Measurements from ENCODE around the gene PTPRF.

PTPRF gene

GRCh38 chr1:43605157-43605556 lies 74.5 kb downstream of the PTPRF start:
- Histone ChIP-seq H3K36me3 (ENCODE audit: low read depth) (peaks cover 100% of the 10 kb centered on the region), H3K27me3 (ENCODE audit: insufficient read depth, poor library complexity, severe bottlenecking) (no peaks in the 10 kb centered on the region), H3K9me3 (ENCODE audit: severe bottlenecking) (no peaks in the 10 kb centered on the region), H3K4me1 (ENCODE audit: insufficient read depth, poor library complexity, severe bottlenecking) (no peaks in the 10 kb centered on the region), H3K4me3 (ENCODE audit: severe bottlenecking) (no peak overlapping the region), H3K27ac (ENCODE audit: poor library complexity, severe bottlenecking) (no peak overlapping the region)
- no peak for ATAC-seq (ENCODE audit: low read depth)
- TF ChIP-seq, protein P1, sequence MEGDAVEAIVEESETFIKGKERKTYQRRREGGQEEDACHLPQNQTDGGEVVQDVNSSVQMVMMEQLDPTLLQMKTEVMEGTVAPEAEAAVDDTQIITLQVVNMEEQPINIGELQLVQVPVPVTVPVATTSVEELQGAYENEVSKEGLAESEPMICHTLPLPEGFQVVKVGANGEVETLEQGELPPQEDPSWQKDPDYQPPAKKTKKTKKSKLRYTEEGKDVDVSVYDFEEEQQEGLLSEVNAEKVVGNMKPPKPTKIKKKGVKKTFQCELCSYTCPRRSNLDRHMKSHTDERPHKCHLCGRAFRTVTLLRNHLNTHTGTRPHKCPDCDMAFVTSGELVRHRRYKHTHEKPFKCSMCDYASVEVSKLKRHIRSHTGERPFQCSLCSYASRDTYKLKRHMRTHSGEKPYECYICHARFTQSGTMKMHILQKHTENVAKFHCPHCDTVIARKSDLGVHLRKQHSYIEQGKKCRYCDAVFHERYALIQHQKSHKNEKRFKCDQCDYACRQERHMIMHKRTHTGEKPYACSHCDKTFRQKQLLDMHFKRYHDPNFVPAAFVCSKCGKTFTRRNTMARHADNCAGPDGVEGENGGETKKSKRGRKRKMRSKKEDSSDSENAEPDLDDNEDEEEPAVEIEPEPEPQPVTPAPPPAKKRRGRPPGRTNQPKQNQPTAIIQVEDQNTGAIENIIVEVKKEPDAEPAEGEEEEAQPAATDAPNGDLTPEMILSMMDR (IDR thresholded peaks at IDR 0.05; ENCODE audit: poor library complexity, severe bottlenecking): no peak
- DNase-seq (ENCODE audit: low spot score): no peak

- no peaks in the 10 kb centered on the region for H3K27me3 ChIP-seq (ENCODE audit: insufficient read depth, poor library complexity, severe bottlenecking)
- no peaks in the 10 kb centered on the region for H3K4me1 ChIP-seq (ENCODE audit: insufficient read depth, poor library complexity, severe bottlenecking)
- ATAC-seq (ENCODE audit: low read depth) (no peak), DNase-seq (ENCODE audit: low spot score) (no peak)
- TF ChIP-seq, protein P1 (IDR thresholded peaks at IDR 0.05; ENCODE audit: poor library complexity, severe bottlenecking): no peak
- no peaks in the 10 kb centered on the region for H3K9me3 ChIP-seq (ENCODE audit: severe bottlenecking)
- peaks cover 100% of the 10 kb centered on the region for H3K36me3 ChIP-seq (ENCODE audit: low read depth)
- no peak overlapping the region for H3K4me3 ChIP-seq (ENCODE audit: severe bottlenecking)
- H3K27ac ChIP-seq (ENCODE audit: poor library complexity, severe bottlenecking): no peak overlapping the region
Measured at GRCh38 chr1:43605766-43606165, 75.1 kb downstream of the PTPRF start.

DNA sequence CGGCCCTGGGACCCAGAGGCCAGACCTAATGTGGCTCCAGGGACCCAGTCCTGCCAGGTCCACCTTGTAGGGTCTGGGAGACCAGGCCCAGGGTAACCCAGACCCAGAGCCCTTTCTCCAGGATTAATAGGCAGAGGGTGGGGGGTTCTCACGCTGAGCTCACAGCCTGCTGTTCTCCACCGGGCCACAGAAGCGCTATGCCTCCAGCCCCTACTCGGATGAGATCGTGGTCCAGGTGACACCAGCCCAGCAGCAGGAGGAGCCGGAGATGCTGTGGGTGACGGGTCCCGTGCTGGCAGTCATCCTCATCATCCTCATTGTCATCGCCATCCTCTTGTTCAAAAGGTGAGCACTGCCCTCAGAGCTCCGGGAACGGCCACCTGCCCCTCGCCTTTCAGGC lies 75.9 kb downstream of the PTPRF start:
- DNase-seq (ENCODE audit: low spot score) (no peak), ATAC-seq (ENCODE audit: low read depth) (no peak)
- Histone ChIP-seq H3K4me1 (ENCODE audit: insufficient read depth, poor library complexity, severe bottlenecking) (no peaks in the 10 kb centered on the region), H3K27ac (ENCODE audit: poor library complexity, severe bottlenecking) (no peak overlapping the region), H3K9me3 (ENCODE audit: severe bottlenecking) (no peaks in the 10 kb centered on the region), H3K27me3 (ENCODE audit: insufficient read depth, poor library complexity, severe bottlenecking) (no peaks in the 10 kb centered on the region), H3K4me3 (ENCODE audit: severe bottlenecking) (no peak overlapping the region), H3K36me3 (ENCODE audit: low read depth) (peaks cover 100% of the 10 kb centered on the region)
- TF ChIP-seq, protein P1 (IDR thresholded peaks at IDR 0.05; ENCODE audit: poor library complexity, severe bottlenecking): no peak

DNA sequence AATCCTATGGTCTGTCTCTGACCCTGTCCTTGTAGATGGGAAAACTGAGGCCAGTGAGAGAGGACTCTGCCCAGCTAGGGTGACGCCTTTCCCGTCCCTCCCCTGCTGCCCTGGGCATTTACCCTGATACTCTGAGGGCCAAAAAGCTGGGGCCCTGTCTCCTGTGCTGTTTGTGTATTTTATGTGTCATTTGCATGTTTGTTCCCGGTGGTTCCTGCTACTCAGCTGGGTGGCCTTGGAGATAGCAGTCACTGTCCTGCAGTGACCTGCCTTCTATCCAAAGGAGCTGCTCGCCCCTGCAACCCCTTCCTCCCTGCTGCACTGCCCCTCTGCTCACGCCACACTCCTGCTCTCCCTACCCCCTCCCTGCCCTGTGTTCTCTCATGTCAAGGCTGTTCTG lies 78.1 kb downstream of the PTPRF start:
- Histone ChIP-seq H3K27ac (ENCODE audit: poor library complexity, severe bottlenecking) (no peak overlapping the region), H3K9me3 (ENCODE audit: severe bottlenecking) (no peaks in the 10 kb centered on the region), H3K36me3 (ENCODE audit: low read depth) (peaks cover 98% of the 10 kb centered on the region), H3K27me3 (ENCODE audit: insufficient read depth, poor library complexity, severe bottlenecking) (no peaks in the 10 kb centered on the region), H3K4me3 (ENCODE audit: severe bottlenecking) (no peak overlapping the region), H3K4me1 (ENCODE audit: insufficient read depth, poor library complexity, severe bottlenecking) (no peaks in the 10 kb centered on the region)
- TF ChIP-seq, protein P1 (IDR thresholded peaks at IDR 0.05; ENCODE audit: poor library complexity, severe bottlenecking): no peak
- ATAC-seq (ENCODE audit: low read depth) (no peak), DNase-seq (ENCODE audit: low spot score) (no peak)

DNA sequence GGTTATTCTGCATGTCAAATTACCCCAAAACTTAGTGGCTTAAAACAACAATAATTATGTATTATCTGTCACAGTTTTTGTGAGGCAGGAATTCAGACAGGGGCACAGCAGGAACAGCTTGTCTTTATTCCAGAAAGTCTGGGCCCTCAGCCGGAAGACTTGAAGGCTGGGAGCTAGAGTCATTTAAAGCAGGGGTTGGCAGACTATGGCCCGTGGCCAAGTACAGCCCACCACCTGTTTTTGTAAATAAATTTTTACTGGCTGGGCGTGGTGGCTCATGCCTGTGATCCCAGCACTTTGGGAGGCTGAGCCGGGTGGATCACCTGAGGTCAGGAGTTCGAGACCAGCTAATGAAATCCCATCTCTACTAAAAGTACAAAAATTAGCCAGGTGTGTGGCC lies 79.7 kb downstream of the PTPRF start:
- TF ChIP-seq, protein P1 (IDR thresholded peaks at IDR 0.05; ENCODE audit: poor library complexity, severe bottlenecking): no peak
- no peak for ATAC-seq (ENCODE audit: low read depth)
- H3K36me3 ChIP-seq (ENCODE audit: low read depth): peaks cover 98% of the 10 kb centered on the region

More for the DNA sequence above, 79.7 kb downstream of the PTPRF start:
- Histone ChIP-seq H3K27me3 (ENCODE audit: insufficient read depth, poor library complexity, severe bottlenecking) (no peaks in the 10 kb centered on the region), H3K4me1 (ENCODE audit: insufficient read depth, poor library complexity, severe bottlenecking) (no peaks in the 10 kb centered on the region), H3K9me3 (ENCODE audit: severe bottlenecking) (no peaks in the 10 kb centered on the region), H3K4me3 (ENCODE audit: severe bottlenecking) (no peak overlapping the region), H3K27ac (ENCODE audit: poor library complexity, severe bottlenecking) (no peak overlapping the region)
- DNase-seq (ENCODE audit: low spot score): no peak

Measured in RWPE2 (cell line).